ENCODE measurements around the gene PHF14. TPM values are rescaled to one million over a fixed set of nuclear protein-coding genes. Genes with fewer than 3 reads are reported as not detected.

The PHF14 gene
- total and polyA plus RNA-seq, 2 experiments from 2014 or later = 10.1 to 17.0 TPM

- H3K79me2 ChIP-seq (ENCODE audit: insufficient read depth) = no peaks in the 10 kb centered on the region
- H3K27ac ChIP-seq = no peak overlapping the region
- no peak overlapping the region for H2AFZ ChIP-seq
- no peaks in the 10 kb centered on the region for H3K9me3 ChIP-seq (ENCODE audit: low read depth)
- H3K4me1 ChIP-seq (ENCODE audit: insufficient read depth) = no peaks in the 10 kb centered on the region
- H3F3A ChIP-seq (ENCODE audit: insufficient read depth) = no peaks in the 10 kb centered on the region
- no peak overlapping the region for H3K4me2 ChIP-seq (ENCODE audit: unreplicated experiment)
- H3K9me2 ChIP-seq (ENCODE audit: insufficient read depth) = no peaks in the 10 kb centered on the region
- no peak overlapping the region for H3K9ac ChIP-seq
- no peak overlapping the region for H3K4me3 ChIP-seq
- 100% methylated on average over 1 of the region's 1 CpG for whole genome bisulfite sequencing, 2 experiments (ENCODE audit: low coverage in 1 of 2, low lambda C conversion rate in 2 of 2, missing lambda C conversion rate in 2 of 2)
- TF ChIP-seq EZH2phosphoT487 (IDR thresholded peaks at IDR 0.05; ENCODE audit: insufficient read depth, low read depth) (no peak), EZH2 (IDR thresholded peaks at IDR 0.05; ENCODE audit: insufficient read depth, poor library complexity, severe bottlenecking) (no peak)
- no peaks in the 10 kb centered on the region for H3K27me3 ChIP-seq (replicated peaks; ENCODE audit: insufficient read depth)
- no peaks in the 10 kb centered on the region for H3K36me3 ChIP-seq (ENCODE audit: low read depth)
- H4K20me1 ChIP-seq (ENCODE audit: insufficient read depth) = no peaks in the 10 kb centered on the region
- in situ Hi-C loops (cut with MboI) = no loop called here
- DNase-seq = no peak
Observed at GRCh38 chr7:11163220-11163619, 189.5 kb downstream of the PHF14 start.

- no peak overlapping the region for H3K9ac ChIP-seq
- DNase-seq = no peak
- no peak overlapping the region for H2AFZ ChIP-seq
- H3K4me1 ChIP-seq (ENCODE audit: insufficient read depth) = no peaks in the 10 kb centered on the region
- no peaks in the 10 kb centered on the region for H3F3A ChIP-seq (ENCODE audit: insufficient read depth)
- 96 to 98% methylated on average over 1 of the region's 1 CpG for WGBS, 2 experiments (ENCODE audit: low coverage in 1 of 2, low lambda C conversion rate in 2 of 2, missing lambda C conversion rate in 2 of 2)
- H3K4me3 ChIP-seq = no peak overlapping the region
- no peak overlapping the region for H3K27ac ChIP-seq
- H3K36me3 ChIP-seq (ENCODE audit: low read depth) = no peaks in the 10 kb centered on the region
- in situ Hi-C loops (cut with MboI) = no loop called here
- H3K9me2 ChIP-seq (ENCODE audit: insufficient read depth) = no peaks in the 10 kb centered on the region
- H3K79me2 ChIP-seq (ENCODE audit: insufficient read depth) = no peaks in the 10 kb centered on the region
- no peaks in the 10 kb centered on the region for H3K9me3 ChIP-seq (ENCODE audit: low read depth)
- no peaks in the 10 kb centered on the region for H4K20me1 ChIP-seq (ENCODE audit: insufficient read depth)
- H3K4me2 ChIP-seq (ENCODE audit: unreplicated experiment) = no peak overlapping the region
- no peaks in the 10 kb centered on the region for H3K27me3 ChIP-seq (replicated peaks; ENCODE audit: insufficient read depth)
- no peak for TF ChIP-seq EZH2 (IDR thresholded peaks at IDR 0.05; ENCODE audit: insufficient read depth, poor library complexity, severe bottlenecking)
- no peak for TF ChIP-seq EZH2phosphoT487 (IDR thresholded peaks at IDR 0.05; ENCODE audit: insufficient read depth, low read depth)
Observed at GRCh38 chr7:11166051-11166450, 192.4 kb downstream of the PHF14 start.

GRCh38 chr7:11168650-11169170 lies 195.0 kb downstream of the PHF14 start:
- Histone ChIP-seq H3K27me3 (replicated peaks; ENCODE audit: insufficient read depth) (no peaks in the 10 kb centered on the region), H3K27ac (no peak overlapping the region)
- in situ Hi-C loops (cut with MboI) = no loop called here

GRCh38 chr7:11170175-11170574 lies 196.5 kb downstream of the PHF14 start:
- Histone ChIP-seq H3K36me3 (ENCODE audit: low read depth) (no peaks in the 10 kb centered on the region), H3K9me3 (ENCODE audit: low read depth) (no peaks in the 10 kb centered on the region), H3K9ac (no peak overlapping the region), H3K4me1 (ENCODE audit: insufficient read depth) (no peaks in the 10 kb centered on the region), H3K4me2 (ENCODE audit: unreplicated experiment) (no peak overlapping the region), H3K4me3 (no peak overlapping the region), H3K27ac (no peak overlapping the region), H3K79me2 (ENCODE audit: insufficient read depth) (no peaks in the 10 kb centered on the region), H2AFZ (no peak overlapping the region), H3F3A (ENCODE audit: insufficient read depth) (no peaks in the 10 kb centered on the region), H3K9me2 (ENCODE audit: insufficient read depth) (no peaks in the 10 kb centered on the region), H4K20me1 (ENCODE audit: insufficient read depth) (no peaks in the 10 kb centered on the region), H3K27me3 (replicated peaks; ENCODE audit: insufficient read depth) (no peaks in the 10 kb centered on the region)
- DNase-seq = no peak
- WGBS, 2 experiments (ENCODE audit: low coverage in 1 of 2, low lambda C conversion rate in 2 of 2, missing lambda C conversion rate in 2 of 2) = 20 to 22% methylated on average over 2 of the region's 2 CpGs
- no peak for TF ChIP-seq EZH2 (IDR thresholded peaks at IDR 0.05; ENCODE audit: insufficient read depth, poor library complexity, severe bottlenecking)
- TF ChIP-seq EZH2phosphoT487 (IDR thresholded peaks at IDR 0.05; ENCODE audit: insufficient read depth, low read depth) = no peak
- in situ Hi-C loops (cut with MboI) = no loop called here

More at GRCh38 chr7:11168650-11169170, 195.0 kb downstream of the PHF14 start:
- Histone ChIP-seq H3K9ac (no peak overlapping the region), H3K4me3 (no peak overlapping the region), H3K9me3 (ENCODE audit: low read depth) (no peaks in the 10 kb centered on the region), H3K9me2 (ENCODE audit: insufficient read depth) (no peaks in the 10 kb centered on the region), H3K79me2 (ENCODE audit: insufficient read depth) (no peaks in the 10 kb centered on the region), H3K4me1 (ENCODE audit: insufficient read depth) (no peaks in the 10 kb centered on the region), H2AFZ (no peak overlapping the region), H3K4me2 (ENCODE audit: unreplicated experiment) (no peak overlapping the region), H3F3A (ENCODE audit: insufficient read depth) (no peaks in the 10 kb centered on the region), H4K20me1 (ENCODE audit: insufficient read depth) (no peaks in the 10 kb centered on the region), H3K36me3 (ENCODE audit: low read depth) (no peaks in the 10 kb centered on the region)
- 92 to 95% methylated on average over 1 of the region's 1 CpG for WGBS, 2 experiments (ENCODE audit: low coverage in 1 of 2, low lambda C conversion rate in 2 of 2, missing lambda C conversion rate in 2 of 2)
- TF ChIP-seq EZH2phosphoT487 (IDR thresholded peaks at IDR 0.05; ENCODE audit: insufficient read depth, low read depth) (no peak), EZH2 (IDR thresholded peaks at IDR 0.05; ENCODE audit: insufficient read depth, poor library complexity, severe bottlenecking) (no peak)
- DNase-seq = no peak

All from GM23248 (cell line).